RWPE2 (cell line): ENCODE results near the gene CRABP1.

Source experiments
- ATAC-seq: fragments of 200-7000 bp; cut with Tn5 transposase; 3 replicates; pipeline ENCODE4 v1.9.1; 2021; ENCODE audit warnings: low read depth
- DNase-seq: peaks from one replicate; pipeline ENCODE4 v3.0.0-alpha.2; 2020; ENCODE audit warnings: low spot score
- H3K27ac ChIP-seq: fragments of 450-650 bp; 2 replicates; pipeline ENCODE4 v1.5.1; 2017; ENCODE audit warnings: mild to moderate bottlenecking; ENCODE audit not compliant: poor library complexity, severe bottlenecking
- H3K27me3 ChIP-seq: fragments of 250-450 bp; sonication (Bioruptor Pico); 2 replicates; pipeline ENCODE4 v1.5.1; 2021; ENCODE audit warnings: mild to moderate bottlenecking, moderate library complexity; ENCODE audit not compliant: insufficient read depth, poor library complexity, severe bottlenecking
- H3K36me3 ChIP-seq: fragments of 250-450 bp; sonication (Bioruptor Pico); 2 replicates; pipeline ENCODE4 v1.5.1; 2020; ENCODE audit warnings: low read depth, mild to moderate bottlenecking, moderate library complexity
- H3K4me1 ChIP-seq: fragments of 250-450 bp; sonication (Bioruptor Pico); 2 replicates; pipeline ENCODE4 v1.5.1; 2021; ENCODE audit warnings: mild to moderate bottlenecking, moderate library complexity; ENCODE audit not compliant: insufficient read depth, poor library complexity, severe bottlenecking
- H3K4me3 ChIP-seq: fragments of 250-450 bp; sonication (Bioruptor Pico); 2 replicates; pipeline ENCODE4 v1.5.1; 2021; ENCODE audit warnings: mild to moderate bottlenecking, moderate library complexity; ENCODE audit not compliant: severe bottlenecking
- H3K9me3 ChIP-seq: fragments of 250-450 bp; sonication (Bioruptor Pico); 2 replicates; pipeline ENCODE4 v1.5.1; 2021; ENCODE audit warnings: mild to moderate bottlenecking, moderate library complexity; ENCODE audit not compliant: severe bottlenecking
- CTCF ChIP-seq: fragments of 450-650 bp; IDR thresholded peaks from one replicate; pipeline ENCODE4 v1.5.1; 2017; ENCODE audit warnings: mild to moderate bottlenecking, moderate library complexity; ENCODE audit not compliant: poor library complexity, severe bottlenecking

The CRABP1 gene

GRCh38 chr15:78362716-78363380 is 22.7 kb downstream of the CRABP1 start:
- H3K4me1 ChIP-seq: no peaks in the 10 kb centered on the region
- TF ChIP-seq CTCF: no peak
- DNase-seq: no peak
- no peak; the same call in 2 of the 3 replicates for ATAC-seq
- H3K9me3 ChIP-seq: no peaks in the 10 kb centered on the region
- no peak overlapping the region for H3K27ac ChIP-seq
- H3K4me3 ChIP-seq: no peak overlapping the region
- no peaks in the 10 kb centered on the region for H3K27me3 ChIP-seq
- no peaks in the 10 kb centered on the region for H3K36me3 ChIP-seq

- Histone ChIP-seq H3K4me3 (no peak overlapping the region), H3K27ac (no peak overlapping the region), H3K4me1 (no peaks in the 10 kb centered on the region), H3K9me3 (no peaks in the 10 kb centered on the region), H3K27me3 (no peaks in the 10 kb centered on the region), H3K36me3 (no peaks in the 10 kb centered on the region)
- TF ChIP-seq CTCF: no peak
- ATAC-seq (no peak), DNase-seq (no peak)
These were observed 23.2 kb downstream of the CRABP1 start for GRCh38 chr15:78363381-78363734.

GRCh38 chr15:78364233-78364632 is 24.1 kb downstream of the CRABP1 start:
- Histone ChIP-seq H3K27ac (no peak overlapping the region), H3K36me3 (no peaks in the 10 kb centered on the region), H3K27me3 (no peaks in the 10 kb centered on the region), H3K4me1 (no peaks in the 10 kb centered on the region), H3K9me3 (no peaks in the 10 kb centered on the region), H3K4me3 (no peak overlapping the region)
- no peak for ATAC-seq
- TF ChIP-seq CTCF: no peak
- no peak for DNase-seq

GRCh38 chr15:78365917-78366316 is 25.8 kb downstream of the CRABP1 start:
- ATAC-seq: peak; percentile 43; the same call in 1 of the 3 replicates
- H3K27ac ChIP-seq: no peak overlapping the region
- TF ChIP-seq CTCF: no peak

GRCh38 chr15:78366342-78366741 is 26.2 kb downstream of the CRABP1 start:
- no peaks in the 10 kb centered on the region for H3K9me3 ChIP-seq
- no peak overlapping the region for H3K27ac ChIP-seq
- DNase-seq (no peak), ATAC-seq (no peak)
- no peaks in the 10 kb centered on the region for H3K4me1 ChIP-seq
- H3K4me3 ChIP-seq: no peak overlapping the region
- H3K36me3 ChIP-seq: no peaks in the 10 kb centered on the region
- H3K27me3 ChIP-seq: no peaks in the 10 kb centered on the region
- TF ChIP-seq CTCF: no peak

More at GRCh38 chr15:78365917-78366316, 25.8 kb downstream of the CRABP1 start:
- Histone ChIP-seq H3K4me3 (no peak overlapping the region), H3K4me1 (no peaks in the 10 kb centered on the region), H3K36me3 (no peaks in the 10 kb centered on the region), H3K27me3 (no peaks in the 10 kb centered on the region), H3K9me3 (no peaks in the 10 kb centered on the region)
- no peak for DNase-seq
